HepG2 (cell line): ENCODE results near the gene BLVRB. TPM values are rescaled to one million over a fixed set of nuclear protein-coding genes. Genes with fewer than 3 reads are reported as not detected.

Experiments used
- ATRX ChIP-seq: sonication (generic); formaldehyde crosslinking; IDR thresholded peaks from 2 replicates; pipeline ENCODE4 v1.4.0; 2020; ENCODE audit warnings: missing genetic modification reagents, borderline replicate concordance
- BCLAF1 ChIP-seq: fragments of 450-650 bp; IDR thresholded peaks from 2 replicates; pipeline ENCODE4 v1.6.1; 2017; ENCODE audit warnings: mild to moderate bottlenecking
- CSRNP1 ChIP-seq: sonication (generic); formaldehyde crosslinking; IDR thresholded peaks from 2 replicates; pipeline ENCODE4 v1.8.1; 2023; ENCODE audit warnings: mild to moderate bottlenecking, missing genetic modification reagents
- EHMT2 ChIP-seq: fragments of 200-600 bp; sonication (generic); IDR thresholded peaks from 2 replicates; pipeline ENCODE4 v1.7.0; 2017; ENCODE audit warnings: antibody characterized with exemption, low read depth, low read length, borderline replicate concordance
- ETV6 ChIP-seq: sonication (generic); formaldehyde crosslinking; conservative IDR thresholded peaks from 2 replicates; pipeline ENCODE4 v1.4.0; 2020; ENCODE audit warnings: missing genetic modification reagents
- FOXK1 ChIP-seq: sonication (generic); formaldehyde crosslinking; IDR thresholded peaks from 2 replicates; pipeline ENCODE4 v1.4.0; 2020; ENCODE audit warnings: low read depth, missing genetic modification reagents, borderline replicate concordance
- HMGA1 ChIP-seq: sonication (generic); formaldehyde crosslinking; conservative IDR thresholded peaks from 2 replicates; pipeline ENCODE4 v1.4.0; 2020; ENCODE audit warnings: missing genetic modification reagents
- MED1 ChIP-seq: sonication (generic); formaldehyde crosslinking; IDR thresholded peaks from 2 replicates; pipeline ENCODE4 v1.4.0; 2020; ENCODE audit warnings: missing genetic modification reagents
- NCOA1 ChIP-seq: sonication (generic); formaldehyde crosslinking; IDR thresholded peaks from 2 replicates; pipeline ENCODE4 v1.9.0; 2021; ENCODE audit warnings: missing genetic modification reagents
- ZNF264 ChIP-seq: sonication (generic); formaldehyde crosslinking; IDR thresholded peaks from 2 replicates; pipeline ENCODE4 v1.4.0; 2020; ENCODE audit warnings: missing genetic modification reagents
- ZNF430 ChIP-seq: sonication (generic); formaldehyde crosslinking; IDR thresholded peaks from 2 replicates; pipeline ENCODE4 v1.9.0; 2021; ENCODE audit warnings: mild to moderate bottlenecking, missing genetic modification reagents
- ZNF460 ChIP-seq: sonication (generic); formaldehyde crosslinking; IDR thresholded peaks from 2 replicates; pipeline ENCODE4 v1.5.1; 2020; ENCODE audit warnings: missing genetic modification reagents, mild to moderate bottlenecking, borderline replicate concordance
- ZNF562 ChIP-seq: sonication (generic); formaldehyde crosslinking; IDR thresholded peaks from 2 replicates; pipeline ENCODE4 v1.8.0; 2022; ENCODE audit warnings: missing genetic modification reagents, borderline replicate concordance
- ZSCAN20 ChIP-seq: sonication (generic); formaldehyde crosslinking; IDR thresholded peaks from 2 replicates; pipeline ENCODE4 v1.4.0; 2020; ENCODE audit warnings: missing genetic modification reagents, mild to moderate bottlenecking, borderline replicate concordance
- ZSCAN5A ChIP-seq: sonication (generic); formaldehyde crosslinking; IDR thresholded peaks from 2 replicates; pipeline ENCODE4 v1.8.0; 2022; ENCODE audit warnings: mild to moderate bottlenecking, missing genetic modification reagents, borderline replicate concordance
- polyA plus RNA-seq, 8 experiments: library from polyadenylated mRNA; depleted of rRNA in 3 of 8; stranded (reverse) in 7 of 8; unstranded in 1 of 8; fragments of >200 nt; fragmentation: Illumina TruSeq in 4 of 8; extraction: Trizol in 4 of 8; gene quantifications; 2 replicates each; pipeline versions ENCODE4 v1.2.1 to v1.2.3, GENCODE V29; 2011 to 2016; ENCODE audit warnings: low read depth in 4 of 8, missing spikeins in 1 of 8, mixed read lengths in 1 of 8; ENCODE audit not compliant: insufficient read depth in 1 of 8
- total RNA-seq, 5 experiments: library from RNA; depleted of rRNA; stranded (reverse); fragments of >200 nt; fragmentation: Illumina TruSeq; extraction: Trizol; gene quantifications; 2 replicates each; pipeline ENCODE4 v1.2.3, GENCODE V29; 2016; ENCODE audit warnings: low read depth in 1 of 5
- TF ChIP-seq, protein P1 (sequence below): sonication (generic); formaldehyde crosslinking; IDR thresholded peaks from 2 replicates; pipeline ENCODE4 v1.5.0; 2020; ENCODE audit warnings: mild to moderate bottlenecking, missing genetic modification reagents
- TF ChIP-seq, protein P2 (sequence below): sonication (generic); formaldehyde crosslinking; IDR thresholded peaks from 2 replicates; pipeline ENCODE4 v1.4.0; 2020; ENCODE audit warnings: missing genetic modification reagents, mild to moderate bottlenecking, borderline replicate concordance
- TF ChIP-seq, protein P3 (sequence below): IDR thresholded peaks from 2 replicates; pipeline ENCODE4 v1.6.1; 2016; ENCODE audit warnings: missing compliant biosample characterization, missing genetic modification reagents, borderline replicate concordance

BLVRB gene
- total and polyA plus RNA-seq, 2 of the 13 experiments (the other 11 are each of a cell fraction or from before 2014, with no cell fraction given) = 25.9 to 51.4 TPM

DNA sequence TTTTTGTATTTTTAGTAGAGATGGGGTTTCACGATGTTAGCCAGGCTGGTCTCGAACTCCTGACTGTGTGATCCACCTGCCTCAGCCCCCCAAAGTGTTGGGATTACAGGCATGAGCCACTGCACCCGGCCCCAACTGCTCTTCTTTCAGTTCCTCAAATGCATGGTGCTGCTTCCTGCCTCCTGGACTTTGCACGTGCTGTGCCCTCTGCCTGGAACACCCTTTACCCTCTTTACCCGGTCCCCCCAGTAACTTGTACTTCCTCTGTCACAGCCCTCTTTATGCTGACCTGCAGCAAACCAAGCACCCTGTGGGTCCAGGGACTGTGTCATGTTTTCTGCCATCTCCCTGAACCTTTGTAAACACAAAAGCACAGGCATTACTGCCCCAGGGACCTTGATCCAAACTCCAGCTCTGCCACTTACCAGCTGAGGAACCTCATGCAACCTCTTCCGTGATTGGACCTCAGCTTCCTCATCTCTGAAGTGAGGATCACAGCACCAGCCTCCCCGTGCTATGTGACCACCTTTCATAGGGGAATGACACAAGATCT is 3.8 kb downstream of the BLVRB start (continued):
- TF ChIP-seq FOXK1 (no peak; the same call in 1 of the 2 replicates), ZSCAN5A (CRISPR knock-in tag) (no peak), MED1 (CRISPR knock-in tag) (peak; percentile 57), ZNF264 (CRISPR knock-in tag) (0 out of 2 replicates have a peak, but pooled peaks have one; percentile 24), CSRNP1 (no peak), ZSCAN20 (no peak), ATRX (CRISPR knock-in tag) (no peak), HMGA1 (CRISPR knock-in tag) (no peak), ZNF460 (CRISPR knock-in tag) (no peak), ZNF562 (CRISPR knock-in tag) (no peak), NCOA1 (CRISPR knock-in tag) (no peak), BCLAF1 (no peak), EHMT2 (no peak), ETV6 (CRISPR knock-in tag) (no peak), ZNF430 (CRISPR knock-in tag) (no peak)
- TF ChIP-seq, protein P1, sequence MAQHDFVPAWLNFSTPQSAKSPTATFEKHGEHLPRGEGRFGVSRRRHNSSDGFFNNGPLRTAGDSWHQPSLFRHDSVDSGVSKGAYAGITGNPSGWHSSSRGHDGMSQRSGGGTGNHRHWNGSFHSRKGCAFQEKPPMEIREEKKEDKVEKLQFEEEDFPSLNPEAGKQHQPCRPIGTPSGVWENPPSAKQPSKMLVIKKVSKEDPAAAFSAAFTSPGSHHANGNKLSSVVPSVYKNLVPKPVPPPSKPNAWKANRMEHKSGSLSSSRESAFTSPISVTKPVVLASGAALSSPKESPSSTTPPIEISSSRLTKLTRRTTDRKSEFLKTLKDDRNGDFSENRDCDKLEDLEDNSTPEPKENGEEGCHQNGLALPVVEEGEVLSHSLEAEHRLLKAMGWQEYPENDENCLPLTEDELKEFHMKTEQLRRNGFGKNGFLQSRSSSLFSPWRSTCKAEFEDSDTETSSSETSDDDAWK (CRISPR knock-in tag) = no peak
- TF ChIP-seq, protein P2, sequence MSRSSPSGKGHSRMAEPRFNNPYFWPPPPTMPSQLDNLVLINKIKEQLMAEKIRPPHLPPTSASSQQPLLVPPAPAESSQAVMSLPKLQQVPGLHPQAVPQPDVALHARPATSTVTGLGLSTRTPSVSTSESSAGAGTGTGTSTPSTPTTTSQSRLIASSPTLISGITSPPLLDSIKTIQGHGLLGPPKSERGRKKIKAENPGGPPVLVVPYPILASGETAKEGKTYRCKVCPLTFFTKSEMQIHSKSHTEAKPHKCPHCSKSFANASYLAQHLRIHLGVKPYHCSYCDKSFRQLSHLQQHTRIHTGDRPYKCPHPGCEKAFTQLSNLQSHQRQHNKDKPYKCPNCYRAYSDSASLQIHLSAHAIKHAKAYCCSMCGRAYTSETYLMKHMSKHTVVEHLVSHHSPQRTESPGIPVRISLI (CRISPR knock-in tag) = no peak
- TF ChIP-seq, protein P3, sequence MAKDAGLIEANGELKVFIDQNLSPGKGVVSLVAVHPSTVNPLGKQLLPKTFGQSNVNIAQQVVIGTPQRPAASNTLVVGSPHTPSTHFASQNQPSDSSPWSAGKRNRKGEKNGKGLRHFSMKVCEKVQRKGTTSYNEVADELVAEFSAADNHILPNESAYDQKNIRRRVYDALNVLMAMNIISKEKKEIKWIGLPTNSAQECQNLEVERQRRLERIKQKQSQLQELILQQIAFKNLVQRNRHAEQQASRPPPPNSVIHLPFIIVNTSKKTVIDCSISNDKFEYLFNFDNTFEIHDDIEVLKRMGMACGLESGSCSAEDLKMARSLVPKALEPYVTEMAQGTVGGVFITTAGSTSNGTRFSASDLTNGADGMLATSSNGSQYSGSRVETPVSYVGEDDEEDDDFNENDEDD (CRISPR knock-in tag) = no peak
